ENCODE data around the gene ANKRD13A. TPM values are rescaled to one million over a fixed set of nuclear protein-coding genes. Genes with fewer than 3 reads are reported as not detected.

ANKRD13A gene
- total and polyA plus RNA-seq, 2 experiments from 2014 or later = 77.3 to 241 TPM

DNA sequence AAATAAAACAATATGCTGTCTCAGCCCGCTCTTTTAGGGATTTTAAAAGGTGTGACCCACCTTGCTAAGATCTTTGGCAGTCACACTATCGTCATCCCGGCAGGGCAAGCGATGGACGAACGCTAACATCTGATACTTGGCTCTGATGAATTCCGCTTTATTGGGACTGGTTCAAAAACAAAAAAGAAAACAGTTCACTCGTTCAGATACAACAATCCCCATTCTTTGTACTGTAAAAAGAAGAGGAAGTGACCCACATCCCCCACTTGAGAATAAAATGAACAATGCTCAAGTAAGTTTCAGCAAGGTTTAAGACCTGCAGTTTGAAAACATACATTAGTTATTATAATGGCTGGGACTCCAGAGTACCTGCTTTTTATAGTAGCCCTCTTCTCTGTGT, 10.3 kb upstream of the ANKRD13A start:
- TF ChIP-seq EZH2 (IDR thresholded peaks at IDR 0.05; ENCODE audit: insufficient read depth, poor library complexity, severe bottlenecking) (no peak), EZH2phosphoT487 (IDR thresholded peaks at IDR 0.05; ENCODE audit: insufficient read depth, low read depth) (no peak)
- H3K79me2 ChIP-seq (ENCODE audit: insufficient read depth) = peaks cover 84% of the 10 kb centered on the region
- H3K9me2 ChIP-seq (ENCODE audit: insufficient read depth) = no peaks in the 10 kb centered on the region
- H3K27me3 ChIP-seq (replicated peaks; ENCODE audit: insufficient read depth) = no peaks in the 10 kb centered on the region
- H3K36me3 ChIP-seq (ENCODE audit: low read depth) = peaks cover 37% of the 10 kb centered on the region
- no peak overlapping the region for H3K4me2 ChIP-seq (ENCODE audit: unreplicated experiment)
- no peaks in the 10 kb centered on the region for H4K20me1 ChIP-seq (ENCODE audit: insufficient read depth)
- H2AFZ ChIP-seq = no peak overlapping the region
- no peaks in the 10 kb centered on the region for H3K9me3 ChIP-seq (ENCODE audit: low read depth)
- in situ Hi-C loops (cut with MboI) = no loop called here
- H3K4me1 ChIP-seq (ENCODE audit: insufficient read depth) = peaks cover 12% of the 10 kb centered on the region
- H3K27ac ChIP-seq = no peak overlapping the region
- WGBS, 2 experiments (ENCODE audit: low coverage in 1 of 2, low lambda C conversion rate in 2 of 2, missing lambda C conversion rate in 2 of 2) = 96 to 97% methylated on average over 8 of the region's 8 CpGs
- H3K4me3 ChIP-seq = no peak overlapping the region
- no peak for DNase-seq
- no peak overlapping the region for H3K9ac ChIP-seq
- H3F3A ChIP-seq (ENCODE audit: insufficient read depth) = no peaks in the 10 kb centered on the region

DNA sequence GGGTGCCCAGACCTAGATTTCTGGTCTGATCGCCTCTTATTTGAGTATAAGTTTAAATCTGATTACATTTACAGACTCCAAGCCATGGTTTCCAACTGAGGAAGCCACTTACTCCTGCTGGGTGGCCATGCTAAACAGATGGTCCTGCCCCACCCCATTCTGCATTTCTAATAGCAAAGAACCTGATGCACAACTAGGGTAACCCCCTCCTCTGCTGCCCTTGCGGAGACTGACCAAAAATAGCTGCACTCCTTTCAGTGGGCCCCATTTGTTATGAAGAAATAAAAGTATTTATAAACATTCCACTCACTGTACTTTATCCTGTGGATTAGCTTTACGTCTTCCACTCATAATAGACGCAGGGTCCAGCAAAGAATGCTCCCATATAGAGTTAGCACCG, 9.8 kb upstream of the ANKRD13A start:
- DNase-seq = no peak

DNA sequence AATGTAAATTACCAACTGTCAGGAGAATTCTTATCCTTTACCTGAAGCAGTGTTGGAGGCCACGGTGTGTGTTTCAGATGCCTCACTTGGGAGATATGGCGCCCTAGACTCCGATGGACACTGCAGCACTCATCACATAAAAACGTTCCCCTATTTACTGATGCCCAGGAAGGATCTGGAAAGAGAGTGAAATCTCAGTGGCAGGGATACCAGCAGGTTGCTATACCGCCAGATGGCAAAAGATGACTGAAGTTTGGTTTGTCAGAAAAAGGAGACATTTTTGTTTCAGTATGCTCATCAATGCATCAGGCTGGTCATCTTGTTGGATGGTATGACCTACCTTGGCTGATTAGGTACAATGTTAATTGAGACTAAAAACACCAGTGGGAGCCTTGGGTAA, 7.6 kb upstream of the ANKRD13A start:
- Histone ChIP-seq H3K9ac (no peak overlapping the region), H3K9me3 (ENCODE audit: low read depth) (no peaks in the 10 kb centered on the region), H3K79me2 (ENCODE audit: insufficient read depth) (peaks cover 88% of the 10 kb centered on the region), H2AFZ (no peak overlapping the region), H3K4me3 (no peak overlapping the region), H3K4me1 (ENCODE audit: insufficient read depth) (peaks cover 27% of the 10 kb centered on the region), H3K9me2 (ENCODE audit: insufficient read depth) (no peaks in the 10 kb centered on the region), H3K27ac (no peak overlapping the region), H3K27me3 (replicated peaks; ENCODE audit: insufficient read depth) (no peaks in the 10 kb centered on the region), H3K36me3 (ENCODE audit: low read depth) (peaks cover 29% of the 10 kb centered on the region), H3F3A (ENCODE audit: insufficient read depth) (peaks cover 14% of the 10 kb centered on the region; the same call in 1 of the 2 replicates), H3K4me2 (ENCODE audit: unreplicated experiment) (no peak overlapping the region), H4K20me1 (ENCODE audit: insufficient read depth) (no peaks in the 10 kb centered on the region)
- in situ Hi-C loops (cut with MboI) = no loop called here
- WGBS, 2 experiments (ENCODE audit: low coverage in 1 of 2, low lambda C conversion rate in 2 of 2, missing lambda C conversion rate in 2 of 2) = 98 to 99% methylated on average over 5 of the region's 5 CpGs
- TF ChIP-seq EZH2phosphoT487 (IDR thresholded peaks at IDR 0.05; ENCODE audit: insufficient read depth, low read depth) (no peak), EZH2 (IDR thresholded peaks at IDR 0.05; ENCODE audit: insufficient read depth, poor library complexity, severe bottlenecking) (no peak)
- DNase-seq = no peak

More for the DNA sequence above, 9.8 kb upstream of the ANKRD13A start:
- no peak overlapping the region for H3K4me3 ChIP-seq
- no peak overlapping the region for H2AFZ ChIP-seq
- peaks cover 88% of the 10 kb centered on the region for H3K79me2 ChIP-seq (ENCODE audit: insufficient read depth)
- TF ChIP-seq EZH2phosphoT487 (IDR thresholded peaks at IDR 0.05; ENCODE audit: insufficient read depth, low read depth) (no peak), EZH2 (IDR thresholded peaks at IDR 0.05; ENCODE audit: insufficient read depth, poor library complexity, severe bottlenecking) (no peak)
- peaks cover 3% of the 10 kb centered on the region; the same call in 1 of the 2 replicates for H3F3A ChIP-seq (ENCODE audit: insufficient read depth)
- H4K20me1 ChIP-seq (ENCODE audit: insufficient read depth) = no peaks in the 10 kb centered on the region
- H3K4me2 ChIP-seq (ENCODE audit: unreplicated experiment) = no peak overlapping the region
- H3K9me3 ChIP-seq (ENCODE audit: low read depth) = no peaks in the 10 kb centered on the region
- in situ Hi-C loops (cut with MboI) = no loop called here
- H3K4me1 ChIP-seq (ENCODE audit: insufficient read depth) = peaks cover 16% of the 10 kb centered on the region
- H3K36me3 ChIP-seq (ENCODE audit: low read depth) = peaks cover 37% of the 10 kb centered on the region
- WGBS, 2 experiments (ENCODE audit: low coverage in 1 of 2, low lambda C conversion rate in 2 of 2, missing lambda C conversion rate in 2 of 2) = 85 to 87% methylated on average over 5 of the region's 5 CpGs
- H3K9me2 ChIP-seq (ENCODE audit: insufficient read depth) = no peaks in the 10 kb centered on the region
- no peaks in the 10 kb centered on the region for H3K27me3 ChIP-seq (replicated peaks; ENCODE audit: insufficient read depth)
- H3K9ac ChIP-seq = no peak overlapping the region
- no peak overlapping the region for H3K27ac ChIP-seq

DNA sequence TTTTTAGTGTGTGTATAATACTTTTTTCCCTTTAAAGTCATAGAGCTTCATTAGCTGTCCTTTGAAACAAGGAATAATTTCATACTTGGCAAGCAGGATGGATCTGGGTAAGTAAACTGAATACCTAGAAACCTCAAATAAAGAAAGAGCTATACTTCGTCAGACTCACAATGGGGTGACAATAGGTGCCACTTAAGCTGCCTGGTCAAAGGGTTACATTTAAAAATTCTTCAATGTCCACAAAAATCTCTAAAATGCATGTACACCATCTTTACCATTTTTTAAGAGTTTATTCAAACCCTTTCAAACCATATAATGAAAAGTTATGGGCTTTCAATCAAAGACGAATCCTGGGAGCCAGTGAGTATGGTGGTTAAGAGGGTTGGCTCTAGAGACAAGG, 6.1 kb upstream of the ANKRD13A start:
- H4K20me1 ChIP-seq (ENCODE audit: insufficient read depth) = no peaks in the 10 kb centered on the region
- no peaks in the 10 kb centered on the region for H3K9me3 ChIP-seq (ENCODE audit: low read depth)
- 69 to 76% methylated on average over 2 of the region's 2 CpGs for WGBS, 2 experiments (ENCODE audit: low coverage in 1 of 2, low lambda C conversion rate in 2 of 2, missing lambda C conversion rate in 2 of 2)
- TF ChIP-seq EZH2 (IDR thresholded peaks at IDR 0.05; ENCODE audit: insufficient read depth, poor library complexity, severe bottlenecking) (no peak), EZH2phosphoT487 (IDR thresholded peaks at IDR 0.05; ENCODE audit: insufficient read depth, low read depth) (no peak)
- H3K4me3 ChIP-seq = no peak overlapping the region
- H3K27ac ChIP-seq = no peak overlapping the region
- H3F3A ChIP-seq (ENCODE audit: insufficient read depth) = peaks cover 21% of the 10 kb centered on the region; the same call in 1 of the 2 replicates
- no peak overlapping the region for H3K9ac ChIP-seq
- DNase-seq = no peak
- in situ Hi-C loops (cut with MboI) = no loop called here
- peaks cover 20% of the 10 kb centered on the region for H3K36me3 ChIP-seq (ENCODE audit: low read depth)
- no peak overlapping the region for H2AFZ ChIP-seq
- peaks cover 83% of the 10 kb centered on the region for H3K79me2 ChIP-seq (ENCODE audit: insufficient read depth)
- no peaks in the 10 kb centered on the region for H3K27me3 ChIP-seq (replicated peaks; ENCODE audit: insufficient read depth)
- peaks cover 32% of the 10 kb centered on the region for H3K4me1 ChIP-seq (ENCODE audit: insufficient read depth)
- no peaks in the 10 kb centered on the region for H3K9me2 ChIP-seq (ENCODE audit: insufficient read depth)
- H3K4me2 ChIP-seq (ENCODE audit: unreplicated experiment) = peak overlapping the region; percentile 5
